OCI-LY7 (cell line): Measurements from ENCODE around the gene TSR3. TPM values are rescaled to one million over a fixed set of nuclear protein-coding genes. Genes with fewer than 3 reads are reported as not detected.

Experiments used
- BruUV-seq: library from RNA; stranded (reverse); fragments of 400-500 nt; replicated peaks from 2 replicates; lab custom pipeline; 2021; lab: Mats Ljungman, UMichigan
- CTCF ChIA-PET: fragments of 300-600 bp; sonication (Branson Sonifier 250); formaldehyde crosslinking; loops from one replicate; lab custom pipeline; 2022; ENCODE audit warnings: antibody characterized with exemption; ENCODE audit not compliant: unreplicated experiment; lab: Charles Lee
- POLR2A ChIA-PET: fragments of 300-600 bp; sonication (Branson Sonifier 250); formaldehyde crosslinking; loops from one replicate; lab custom pipeline; 2022; ENCODE audit warnings: antibody characterized with exemption; lab: Charles Lee
- DNase-seq: peaks from one replicate; pipeline ENCODE4 v3.0.0-alpha.2; 2015; ENCODE audit warnings: low spot score
- H2AFZ ChIP-seq: fragments of 200-600 bp; sonication (generic), shearing (Covaris generic); 2 replicates; pipeline ENCODE4 v1.6.1; 2014; ENCODE audit warnings: mild to moderate bottlenecking, antibody characterized with exemption, low read length, moderate library complexity
- H3K27ac ChIP-seq: fragments of 200-600 bp; sonication (generic); 2 replicates; pipeline ENCODE4 v1.5.1; 2014; ENCODE audit warnings: mixed run types, low read depth, mild to moderate bottlenecking, moderate library complexity, low read length, inconsistent platforms; ENCODE audit not compliant: poor library complexity, severe bottlenecking
- H3K36me3 ChIP-seq: fragments of 200-600 bp; sonication (generic); 2 replicates; pipeline ENCODE4 v1.6.1; 2014; ENCODE audit warnings: mild to moderate bottlenecking, antibody characterized with exemption, low read length, moderate library complexity, mixed read lengths; ENCODE audit not compliant: insufficient read depth
- H3K4me1 ChIP-seq: fragments of 200-600 bp; sonication (generic); 2 replicates; pipeline ENCODE4 v1.5.1; 2014; ENCODE audit warnings: mild to moderate bottlenecking, low read length; ENCODE audit not compliant: insufficient read depth, poor library complexity, severe bottlenecking
- H3K4me2 ChIP-seq: fragments of 200-600 bp; sonication (generic); 2 replicates; pipeline ENCODE4 v1.6.1; 2014; ENCODE audit warnings: mild to moderate bottlenecking, low read length
- H3K4me3 ChIP-seq: fragments of 200-600 bp; sonication (generic); 2 replicates; pipeline ENCODE4 v1.5.1; 2014; ENCODE audit warnings: mild to moderate bottlenecking, low read depth, low read length; ENCODE audit not compliant: poor library complexity, severe bottlenecking
- H3K79me2 ChIP-seq: fragments of 200-600 bp; sonication (generic); 2 replicates; pipeline ENCODE4 v1.6.1; 2016; ENCODE audit warnings: low read depth, mild to moderate bottlenecking, low read length, moderate library complexity, mixed read lengths; ENCODE audit not compliant: insufficient read depth
- H3K9me2 ChIP-seq: fragments of 200-600 bp; sonication (generic); 2 replicates; pipeline ENCODE4 v1.6.1; 2016; ENCODE audit warnings: mild to moderate bottlenecking, low read length, mixed read lengths; ENCODE audit not compliant: insufficient read depth
- H3K9me3 ChIP-seq: fragments of 200-600 bp; sonication (generic); 2 replicates; pipeline ENCODE4 v1.6.1; 2014; ENCODE audit warnings: mild to moderate bottlenecking, mixed run types, low read length, mixed read lengths
- H4K20me1 ChIP-seq: fragments of 200-600 bp; sonication (generic); 2 replicates; pipeline ENCODE4 v1.6.1; 2014; ENCODE audit warnings: mild to moderate bottlenecking, antibody characterized with exemption, low read length, moderate library complexity, mixed read lengths; ENCODE audit not compliant: insufficient read depth
- CTCF ChIP-seq: fragments of 200-600 bp; sonication (generic); conservative IDR thresholded peaks from 2 replicates; pipeline ENCODE4 v1.5.1; 2014; ENCODE audit warnings: mild to moderate bottlenecking, antibody characterized with exemption, low read length, moderate library complexity, mixed read lengths
- EZH2phosphoT487 ChIP-seq: fragments of 200-600 bp; sonication (generic); IDR thresholded peaks from 2 replicates; pipeline ENCODE4 v1.6.1; 2018; ENCODE audit warnings: low read depth, borderline replicate concordance, mild to moderate bottlenecking, mixed run types, antibody characterized with exemption, low read length, moderate library complexity, mixed read lengths
- intact Hi-C: fragments of 100-400 bp; cut with micrococcal nuclease; formaldehyde crosslinking; loops from one replicate; pipeline ENCODE4 v1.10.0; 2022; ENCODE audit not compliant: unreplicated experiment
- total RNA-seq, 2 experiments: library from RNA; depleted of rRNA in 1 of 2; stranded (reverse); fragments of >200 nt in 1 of 2; shearing (Covaris generic) in 1 of 2; gene quantifications; 2 replicates each; pipeline ENCODE4 v1.2.3, GENCODE V29; 2014 to 2022

The TSR3 gene
- total RNA-seq, 2 experiments from 2014 or later, result 47.2 to 75.8 TPM

DNA sequence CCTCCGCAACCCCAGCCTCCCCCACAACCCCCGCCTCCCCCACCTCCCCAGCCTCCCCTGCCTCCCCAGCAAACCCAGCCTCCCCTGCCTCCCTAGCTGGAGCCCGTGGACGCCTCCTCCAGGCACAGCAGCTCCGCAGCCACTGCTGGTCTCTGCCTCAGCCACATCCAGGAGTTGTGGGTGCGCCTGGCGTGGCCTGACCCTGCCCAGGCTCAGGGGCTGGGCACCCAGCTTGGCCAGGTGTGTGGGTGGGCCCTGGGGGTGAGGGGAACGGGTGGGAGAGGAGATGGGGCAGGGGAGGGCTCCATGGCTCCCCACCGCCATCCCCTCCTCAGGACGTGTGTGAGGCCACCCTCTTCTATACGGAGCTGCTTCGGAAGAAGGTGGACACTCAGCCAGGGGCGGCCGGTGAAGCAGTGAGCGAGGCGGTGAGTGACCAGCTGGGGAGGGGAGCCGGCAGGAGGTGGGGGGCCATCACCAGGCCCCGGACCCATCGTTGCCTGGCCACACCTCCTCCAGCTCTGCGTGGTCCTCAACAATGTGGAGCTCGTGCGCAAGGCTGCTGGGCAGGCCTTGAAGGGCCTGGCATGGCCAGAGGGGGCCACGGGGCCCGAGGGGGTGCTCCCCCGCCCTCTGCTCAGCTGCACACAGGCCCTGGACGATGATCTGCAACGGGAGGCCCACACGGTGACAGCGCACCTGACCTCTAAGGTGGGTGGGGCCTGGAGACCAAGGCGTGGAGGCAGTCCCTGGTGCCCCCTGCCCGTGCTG, 5.8 kb downstream of the TSR3 start:
- no peak for TF ChIP-seq EZH2phosphoT487
- no peak for TF ChIP-seq CTCF
- Histone ChIP-seq H3K4me3 (no peak overlapping the region), H3K79me2 (peaks cover under 1% of the 10 kb centered on the region; the same call in 1 of the 2 replicates), H3K4me2 (no peak overlapping the region), H4K20me1 (no peaks in the 10 kb centered on the region), H3K27ac (no peak overlapping the region), H3K36me3 (peaks cover 15% of the 10 kb centered on the region; the same call in 1 of the 2 replicates), H3K4me1 (peaks cover 24% of the 10 kb centered on the region), H3K9me3 (no peaks in the 10 kb centered on the region), H3K9me2 (no peaks in the 10 kb centered on the region), H2AFZ (no peak overlapping the region)
- intact Hi-C loops, result no loop called here
- CTCF ChIA-PET, result no interaction called here
- DNase-seq, result no peak
- POLR2A ChIA-PET, result no interaction called here
- BruUV-seq, result no TSS peak

GRCh38 chr16:1345087-1345486, 6.6 kb downstream of the TSR3 start:
- Histone ChIP-seq H3K79me2 (no peaks in the 10 kb centered on the region), H3K4me3 (no peak overlapping the region), H3K9me2 (no peaks in the 10 kb centered on the region), H3K4me1 (peaks cover 18% of the 10 kb centered on the region), H3K36me3 (peaks cover 14% of the 10 kb centered on the region; the same call in 1 of the 2 replicates), H2AFZ (no peak overlapping the region), H3K27ac (no peak overlapping the region), H4K20me1 (no peaks in the 10 kb centered on the region), H3K9me3 (no peaks in the 10 kb centered on the region), H3K4me2 (no peak overlapping the region)
- ChIA-PET CTCF (no interaction called here), POLR2A (no interaction called here)
- TF ChIP-seq EZH2phosphoT487, result no peak
- TF ChIP-seq CTCF, result no peak
- no TSS peak for BruUV-seq
- intact Hi-C loops, result no loop called here
- DNase-seq, result no peak

DNA sequence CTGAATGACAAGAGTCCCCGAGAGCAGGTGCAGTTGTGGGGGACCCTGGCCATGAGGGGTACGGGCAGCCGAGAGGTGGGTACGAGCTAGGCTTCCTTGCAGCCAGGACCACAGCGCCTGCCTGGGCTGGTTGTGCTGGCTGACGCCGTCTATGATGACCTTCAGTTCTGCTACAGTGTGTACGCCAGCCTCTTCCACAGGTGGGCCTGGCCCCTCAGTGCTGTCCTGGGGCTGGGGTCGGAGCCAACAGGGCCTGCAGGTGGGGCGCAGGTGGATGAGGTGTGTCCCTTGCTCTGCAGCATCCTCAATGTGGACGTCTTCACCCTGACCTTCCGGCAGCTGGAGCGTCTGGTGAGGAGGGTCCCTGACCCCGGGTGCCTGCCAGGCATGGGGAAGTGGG, 7.2 kb downstream of the TSR3 start:
- H3K9me2 ChIP-seq, result no peaks in the 10 kb centered on the region
- intact Hi-C loops, result no loop called here
- H3K9me3 ChIP-seq, result no peaks in the 10 kb centered on the region
- no peak overlapping the region for H3K4me3 ChIP-seq
- peaks cover 18% of the 10 kb centered on the region for H3K4me1 ChIP-seq
- POLR2A ChIA-PET, result no interaction called here
- no peak for DNase-seq
- TF ChIP-seq EZH2phosphoT487 (no peak), CTCF (no peak)
- CTCF ChIA-PET, result no interaction called here
- H2AFZ ChIP-seq, result no peak overlapping the region
- peaks cover 12% of the 10 kb centered on the region; the same call in 1 of the 2 replicates for H3K36me3 ChIP-seq
- no peaks in the 10 kb centered on the region for H3K79me2 ChIP-seq
- no peak overlapping the region for H3K4me2 ChIP-seq
- no peaks in the 10 kb centered on the region for H4K20me1 ChIP-seq
- no TSS peak for BruUV-seq
- H3K27ac ChIP-seq, result no peak overlapping the region
